NT2/D1 (cell line): Measurements from ENCODE around the gene CHCHD4.

Experiments used
- DNase-seq: peaks from one replicate; pipeline ENCODE4 v3.0.0-alpha.2; 2011; ENCODE audit warnings: low read depth, low spot score
- H3K27me3 ChIP-seq: 2 replicates; pipeline ENCODE4 v1.6.0; 2011; ENCODE audit warnings: mild to moderate bottlenecking; ENCODE audit not compliant: insufficient read length, insufficient read depth
- H3K36me3 ChIP-seq: 2 replicates; pipeline ENCODE4 v1.6.1; 2011; ENCODE audit warnings: mild to moderate bottlenecking, low read length, mixed read lengths; ENCODE audit not compliant: insufficient read depth, insufficient read length
- H3K4me1 ChIP-seq: 2 replicates; pipeline ENCODE4 v1.5.1; 2011; ENCODE audit not compliant: insufficient read depth, insufficient read length
- H3K4me3 ChIP-seq: 2 replicates; pipeline ENCODE4 v1.5.1; 2011; ENCODE audit warnings: low read depth; ENCODE audit not compliant: insufficient read length
- H3K9ac ChIP-seq: 2 replicates; pipeline ENCODE4 v1.6.0; 2011; ENCODE audit warnings: low read depth; ENCODE audit not compliant: insufficient read length
- H3K9me3 ChIP-seq: 2 replicates; pipeline ENCODE4 v1.5.1; 2011; ENCODE audit warnings: mild to moderate bottlenecking, low read length; ENCODE audit not compliant: insufficient read depth
- SUZ12 ChIP-seq: IDR thresholded peaks from 2 replicates; pipeline ENCODE4 v1.6.1; 2011; ENCODE audit not compliant: insufficient read length, insufficient read depth; ENCODE audit errors: extremely low read depth
- YY1 ChIP-seq: IDR thresholded peaks from 2 replicates; pipeline ENCODE4 v1.6.1; 2011; ENCODE audit not compliant: insufficient read length, insufficient read depth
- ZNF274 ChIP-seq: IDR thresholded peaks from 2 replicates; pipeline ENCODE4 v1.6.1; 2011; ENCODE audit warnings: mild to moderate bottlenecking, low read depth, low read length

Gene CHCHD4

DNA sequence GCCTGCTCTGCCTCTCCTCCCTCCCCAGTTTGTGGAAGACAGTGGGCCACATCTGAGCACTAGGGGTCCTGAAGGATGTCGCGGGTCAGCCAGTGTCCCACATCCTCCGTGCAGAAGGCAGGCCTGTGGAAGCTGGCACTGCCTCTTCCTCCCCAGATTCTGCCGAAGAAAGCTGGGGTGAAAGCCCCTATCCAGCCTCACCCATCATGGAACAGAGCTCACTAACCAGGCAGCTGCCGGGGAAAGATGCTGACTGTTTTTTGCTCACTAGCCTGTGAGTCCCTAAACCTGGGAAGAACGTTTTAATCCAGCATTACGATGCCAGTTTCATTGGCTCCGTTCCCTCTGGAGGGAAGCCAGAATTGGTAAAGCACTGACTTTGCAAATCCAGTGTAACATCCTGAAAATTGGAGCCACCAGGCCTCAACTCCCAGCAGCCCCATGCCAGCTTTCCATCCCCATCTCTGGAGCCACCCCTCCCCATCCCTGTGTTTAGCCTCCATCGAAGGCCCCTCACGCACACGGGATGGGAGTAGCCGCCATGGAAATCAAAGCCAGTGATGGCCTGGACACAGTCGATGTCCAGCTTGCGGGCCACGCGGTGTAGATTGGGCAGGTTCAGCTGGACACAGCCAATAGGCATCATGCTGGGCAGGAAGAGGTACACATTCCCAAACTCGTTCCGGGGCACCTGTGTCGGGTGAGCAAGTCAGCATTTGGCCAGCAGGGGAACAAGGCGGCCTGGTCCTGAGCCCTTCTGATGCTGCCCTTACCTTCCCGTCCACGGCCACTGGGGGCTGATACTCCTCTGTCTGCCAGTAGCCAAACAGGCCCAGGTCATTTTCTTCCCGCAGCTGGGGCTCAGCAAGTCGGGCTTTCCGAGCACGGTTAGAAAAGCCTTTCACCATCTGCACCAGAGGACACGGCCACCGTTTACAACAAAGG lies 23.6 kb upstream of the CHCHD4 start:
- DNase-seq = peak; percentile 81
- H3K4me1 ChIP-seq = peaks cover 25% of the 10 kb centered on the region
- H3K4me3 ChIP-seq = no peak overlapping the region
- peaks cover 72% of the 10 kb centered on the region for H3K36me3 ChIP-seq
- H3K9me3 ChIP-seq = no peaks in the 10 kb centered on the region
- peak overlapping the region; percentile 13 for H3K9ac ChIP-seq
- no peaks in the 10 kb centered on the region for H3K27me3 ChIP-seq
- TF ChIP-seq SUZ12 = no peak
- no peak for TF ChIP-seq YY1
- TF ChIP-seq ZNF274 = no peak

DNA sequence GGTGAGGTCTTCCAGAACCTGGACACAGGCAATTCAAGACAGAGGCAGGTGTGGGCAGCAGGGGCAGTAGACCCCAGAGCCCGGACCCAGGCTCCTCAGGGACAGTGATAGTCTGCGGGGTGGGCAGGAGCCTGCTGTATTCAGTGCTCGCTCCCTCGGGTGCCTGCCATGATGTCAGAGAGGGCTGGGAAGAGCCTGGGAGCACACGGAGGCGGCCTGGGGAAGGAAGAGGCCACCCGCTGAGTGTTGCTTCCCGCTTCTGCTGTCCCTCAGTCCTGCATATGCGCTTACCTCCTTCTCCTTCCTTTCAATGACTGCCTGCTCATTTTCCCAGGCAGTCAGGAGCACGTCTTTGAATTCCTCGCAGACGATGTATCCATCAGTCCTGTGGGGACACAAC lies 22.9 kb upstream of the CHCHD4 start:
- Histone ChIP-seq H3K27me3 (no peaks in the 10 kb centered on the region), H3K4me1 (peaks cover 25% of the 10 kb centered on the region), H3K9me3 (no peaks in the 10 kb centered on the region), H3K4me3 (no peak overlapping the region), H3K9ac (peak overlapping the region; percentile 13), H3K36me3 (peaks cover 71% of the 10 kb centered on the region)
- DNase-seq = peak; percentile 57
- TF ChIP-seq YY1 = no peak
- no peak for TF ChIP-seq SUZ12
- TF ChIP-seq ZNF274 = no peak

DNA sequence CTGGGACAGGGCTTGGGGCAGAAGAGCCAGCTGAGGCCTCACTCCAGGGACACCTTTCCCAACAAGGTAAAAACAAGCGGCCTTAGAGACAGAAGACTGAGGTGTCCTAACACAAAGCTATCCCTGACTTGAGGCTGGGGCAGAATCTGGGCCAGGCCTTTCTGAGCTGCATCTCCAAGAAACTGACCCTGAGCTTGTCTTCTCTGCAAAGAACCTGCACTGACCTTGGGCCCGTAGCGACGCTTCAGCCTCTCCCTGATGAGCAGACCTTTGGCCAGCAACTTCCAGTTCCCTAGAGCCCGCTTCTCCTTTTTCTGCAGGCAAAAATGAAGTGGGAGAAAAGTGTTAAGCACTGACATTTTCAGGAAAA lies 22.4 kb upstream of the CHCHD4 start:
- no peak overlapping the region for H3K9ac ChIP-seq
- H3K4me1 ChIP-seq = peaks cover 25% of the 10 kb centered on the region
- DNase-seq = no peak
- H3K9me3 ChIP-seq = no peaks in the 10 kb centered on the region
- no peak overlapping the region for H3K4me3 ChIP-seq
- H3K36me3 ChIP-seq = peaks cover 68% of the 10 kb centered on the region
- no peak for TF ChIP-seq ZNF274
- no peaks in the 10 kb centered on the region for H3K27me3 ChIP-seq

DNA sequence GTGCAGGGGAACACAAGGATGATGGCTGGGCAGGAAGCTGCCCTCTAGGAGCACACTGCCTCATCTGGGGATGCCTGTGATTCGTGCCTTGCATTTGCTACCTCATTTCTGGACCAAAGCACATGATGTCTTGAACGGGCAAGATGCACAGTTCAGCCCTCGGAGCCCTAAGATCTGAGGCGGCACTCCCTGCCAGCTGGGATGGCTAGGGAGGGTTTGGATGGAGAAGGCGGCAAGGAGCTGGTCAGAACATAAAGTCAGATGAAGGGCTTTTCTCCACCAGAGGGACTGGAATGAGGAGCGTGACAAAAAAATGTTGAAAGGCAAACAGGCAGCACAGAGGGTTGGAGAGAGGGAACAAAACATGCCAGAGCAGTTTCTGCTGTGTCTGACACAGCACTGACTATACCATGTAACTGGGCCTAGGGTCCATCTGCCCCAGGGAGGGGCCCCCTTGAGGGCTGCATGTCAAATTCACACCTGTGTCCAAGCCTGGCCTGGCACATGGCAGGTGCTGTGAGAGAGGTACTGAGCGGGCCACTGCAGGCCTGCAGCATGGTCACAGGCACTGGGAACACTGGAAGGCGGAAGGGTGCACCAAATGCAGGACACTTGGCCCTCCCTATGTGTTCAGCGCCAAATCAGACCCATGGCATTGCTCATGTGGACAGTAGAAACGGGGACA lies 21.9 kb upstream of the CHCHD4 start:
- Histone ChIP-seq H3K9me3 (no peaks in the 10 kb centered on the region), H3K27me3 (no peaks in the 10 kb centered on the region), H3K36me3 (peaks cover 68% of the 10 kb centered on the region), H3K4me3 (no peak overlapping the region), H3K9ac (no peak overlapping the region), H3K4me1 (peaks cover 25% of the 10 kb centered on the region)
- TF ChIP-seq YY1 = no peak
- TF ChIP-seq SUZ12 = no peak
- no peak for TF ChIP-seq ZNF274
- DNase-seq = no peak

DNA sequence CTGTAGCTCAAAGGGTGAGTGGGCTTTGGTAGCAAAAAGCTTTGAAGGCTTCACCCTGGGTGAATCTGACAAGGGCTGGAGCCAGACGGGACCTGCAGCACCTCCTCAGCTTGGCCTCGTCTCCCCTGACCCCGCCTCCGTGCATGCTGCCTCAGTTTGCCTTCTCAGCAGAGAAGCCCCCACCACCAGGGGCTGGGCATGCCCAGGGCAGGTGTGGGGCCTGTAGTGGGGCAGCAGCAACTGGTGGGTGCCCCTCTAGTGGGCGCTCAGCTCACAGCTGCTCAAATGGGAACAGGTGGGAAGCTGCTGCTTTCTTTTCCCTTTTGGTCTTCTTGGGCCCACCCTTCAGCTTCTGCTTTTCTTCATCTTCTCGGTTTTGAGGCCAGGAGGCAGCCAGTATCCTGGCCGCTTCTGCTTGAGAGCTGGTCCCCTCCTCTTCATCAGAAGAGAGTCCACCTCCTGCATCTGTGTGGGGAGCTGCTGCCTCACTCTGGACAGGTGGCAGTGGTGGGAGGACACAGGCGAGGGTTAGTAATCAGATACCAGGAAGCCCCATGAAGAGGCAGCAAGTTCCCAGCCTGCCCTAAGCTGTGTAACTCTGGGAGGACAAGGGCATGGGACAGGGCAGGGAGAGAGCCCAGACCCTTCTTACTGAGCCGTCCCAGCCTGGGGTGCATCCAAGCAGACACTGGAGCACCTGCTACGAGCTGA lies 21.2 kb upstream of the CHCHD4 start:
- TF ChIP-seq SUZ12 (no peak), ZNF274 (no peak), YY1 (no peak)
- no peaks in the 10 kb centered on the region for H3K27me3 ChIP-seq
- H3K36me3 ChIP-seq = peaks cover 70% of the 10 kb centered on the region
- no peak overlapping the region for H3K4me3 ChIP-seq
- peaks cover 25% of the 10 kb centered on the region for H3K4me1 ChIP-seq
- DNase-seq = no peak
- no peaks in the 10 kb centered on the region for H3K9me3 ChIP-seq
- no peak overlapping the region for H3K9ac ChIP-seq

DNA sequence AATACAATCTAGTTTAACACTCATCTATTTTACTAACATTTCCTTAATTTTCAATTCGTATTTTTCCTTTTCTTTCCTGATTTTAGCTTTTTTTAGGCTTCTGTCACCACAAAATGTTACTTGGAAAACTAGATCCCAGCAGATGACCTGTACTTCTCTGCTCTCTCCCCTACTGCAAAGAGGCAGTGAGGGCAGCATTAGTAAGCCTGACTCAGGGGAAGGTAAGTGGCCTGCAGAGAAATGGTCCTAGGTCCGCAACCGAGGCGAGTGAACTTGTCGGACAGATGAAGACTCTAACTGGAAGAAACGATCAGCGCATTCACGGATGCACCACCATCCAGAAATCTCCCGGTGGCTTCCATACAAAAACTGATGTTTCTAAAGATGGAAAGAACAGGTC lies 20.6 kb upstream of the CHCHD4 start:
- Histone ChIP-seq H3K36me3 (peaks cover 70% of the 10 kb centered on the region), H3K9ac (no peak overlapping the region), H3K4me3 (no peak overlapping the region)

DNA sequence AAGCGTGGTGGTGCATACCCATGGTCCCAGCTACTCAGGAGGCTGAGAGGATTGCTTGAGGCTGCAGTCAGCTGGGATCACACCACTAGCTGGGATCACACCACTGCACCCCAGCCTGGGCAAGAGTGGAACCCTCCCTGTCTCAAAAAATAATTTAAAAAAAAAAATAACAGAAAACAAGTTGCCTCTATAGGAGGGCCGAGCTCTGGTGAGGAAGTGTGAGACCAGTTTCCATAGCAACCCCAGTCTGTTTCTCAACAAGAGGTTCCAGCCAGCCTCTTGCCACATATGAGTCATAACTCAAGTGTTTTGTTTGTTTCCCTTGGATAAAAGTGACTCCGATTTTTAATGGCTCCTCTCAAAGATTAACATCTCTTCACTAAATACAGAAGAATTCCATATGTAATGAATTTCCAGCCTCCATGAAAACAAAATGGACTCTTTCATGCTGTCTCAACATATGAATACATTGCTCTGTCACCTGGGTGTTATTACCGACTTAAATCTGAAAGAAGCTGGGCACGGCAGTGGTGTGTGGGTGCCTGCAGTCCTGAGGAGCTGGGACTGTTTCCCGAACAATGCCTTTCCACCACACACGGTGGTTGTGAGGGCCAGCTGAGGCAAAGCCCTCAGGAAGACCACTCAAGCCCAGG lies 19.9 kb upstream of the CHCHD4 start:
- TF ChIP-seq ZNF274 (no peak), SUZ12 (no peak), YY1 (no peak)
- Histone ChIP-seq H3K9me3 (no peaks in the 10 kb centered on the region), H3K4me3 (no peak overlapping the region), H3K9ac (no peak overlapping the region), H3K4me1 (peaks cover 25% of the 10 kb centered on the region), H3K36me3 (peaks cover 71% of the 10 kb centered on the region), H3K27me3 (no peaks in the 10 kb centered on the region)
- peak; percentile 89 for DNase-seq

More for the DNA sequence above, 20.6 kb upstream of the CHCHD4 start:
- H3K4me1 ChIP-seq = peaks cover 25% of the 10 kb centered on the region
- H3K27me3 ChIP-seq = no peaks in the 10 kb centered on the region
- no peak for TF ChIP-seq SUZ12
- TF ChIP-seq ZNF274 = no peak
- no peak for TF ChIP-seq YY1
- no peaks in the 10 kb centered on the region for H3K9me3 ChIP-seq
- DNase-seq = no peak
